HCT116 (cell line): ENCODE data around the gene DOP1B. TPM values are rescaled to one million over a fixed set of nuclear protein-coding genes. Genes with fewer than 3 reads are reported as not detected.
"Not testable (repeated sequence)": the region's sequence is repeated elsewhere in the genome, so short reads cannot be mapped to it uniquely, and the experiment has no call there.

Source experiments
- ATAC-seq: fragments of 200-7000 bp; cut with Tn5 transposase; 2 replicates; pipeline ENCODE4 v1.9.1; 2020; ENCODE audit warnings: mild to moderate bottlenecking, moderate library complexity
- BruUV-seq: library from RNA; stranded (reverse); fragments of 400-500 nt; replicated peaks from 2 replicates; lab custom pipeline; 2021; lab: Mats Ljungman, UMichigan
- CTCF ChIA-PET: fragments of 300-600 bp; sonication (Branson Sonifier 250); formaldehyde crosslinking; loops from one replicate; lab custom pipeline; 2021; ENCODE audit warnings: antibody characterized with exemption; lab: Charles Lee
- POLR2A ChIA-PET: fragments of 300-600, 350-600 bp; sonication (Branson Sonifier 250); formaldehyde crosslinking; loops from one replicate; lab custom pipeline; 2021; ENCODE audit warnings: antibody characterized with exemption; lab: Charles Lee
- RAD21 ChIA-PET, 2 experiments: fragments of 300-600 bp; sonication (Branson Sonifier 250); formaldehyde crosslinking; loops; one replicate each; lab custom pipeline; 2023; ENCODE audit warnings: low total read pairs in 2 of 2; ENCODE audit not compliant: uncharacterized antibody in 2 of 2, unreplicated experiment in 2 of 2, low non-redundant PET in 1 of 2; lab: Charles Lee
- DNase-seq: peaks from one replicate; pipeline ENCODE4 v3.0.0-alpha.2; 2010; ENCODE audit warnings: low read depth, low spot score
- H2AFZ ChIP-seq: fragments of 200-600 bp; shearing (Covaris generic), sonication (generic); 2 replicates; pipeline ENCODE4 v1.6.1; 2017; ENCODE audit warnings: low read depth, mixed run types, mixed read lengths, antibody characterized with exemption, low read length; ENCODE audit not compliant: poor library complexity, severe bottlenecking
- H3K27ac ChIP-seq: 2 replicates; pipeline ENCODE4 v1.5.1; 2012; ENCODE audit warnings: low read depth, low read length
- H3K27me3 ChIP-seq: fragments of 200-600 bp; sonication (generic); 2 replicates; pipeline ENCODE4 v1.6.1; 2016; ENCODE audit warnings: mixed run types, low read length, mixed read lengths; ENCODE audit not compliant: insufficient read depth
- H3K36me3 ChIP-seq, 2 experiments: fragments of 200-500 bp in 1 of 2; fragments of 200-600 bp in 1 of 2; sonication (Bioruptor generic) in 1 of 2; sonication (generic) in 1 of 2; 2 replicates each; pipeline versions ENCODE4 v1.5.1 to v1.6.1; 2014 to 2016; ENCODE audit warnings: low read length in 2 of 2, inconsistent platforms in 1 of 2, mixed read lengths in 1 of 2, mixed run types in 1 of 2; ENCODE audit not compliant: insufficient read depth in 2 of 2, control insufficient read depth in 1 of 2
- H3K4me1 ChIP-seq, 2 experiments: fragments of 200-600 bp in 1 of 2; sonication (generic) in 1 of 2; 2 replicates each; pipeline versions ENCODE4 v1.5.1 to v1.6.1; 2012 to 2017; ENCODE audit warnings: low read length in 2 of 2, inconsistent platforms in 1 of 2, mild to moderate bottlenecking in 1 of 2, mixed read lengths in 1 of 2, mixed run types in 1 of 2, moderate library complexity in 1 of 2; ENCODE audit not compliant: insufficient read depth in 2 of 2, control insufficient read depth in 1 of 2
- H3K4me2 ChIP-seq: fragments of 200-600 bp; sonication (generic); 2 replicates; pipeline ENCODE4 v1.6.1; 2017; ENCODE audit warnings: mixed run types, low read length, mixed read lengths
- H3K4me3 ChIP-seq, 2 experiments: fragments of 200-600 bp in 1 of 2; sonication (generic) in 1 of 2; replicated peaks in 1 of 2; 2 replicates each; pipeline ENCODE4 v1.5.1; 2011 to 2016; ENCODE audit warnings: low read length in 2 of 2, control low read depth in 1 of 2, low read depth in 1 of 2, mild to moderate bottlenecking in 1 of 2, mixed read lengths in 1 of 2, mixed run types in 1 of 2
- H3K79me2 ChIP-seq: fragments of 200-600 bp; sonication (generic); 2 replicates; pipeline ENCODE4 v1.6.1; 2017; ENCODE audit warnings: mild to moderate bottlenecking, mixed run types, low read length, moderate library complexity, mixed read lengths; ENCODE audit not compliant: insufficient read depth
- H3K9ac ChIP-seq: fragments of 200-600 bp; sonication (generic); 2 replicates; pipeline ENCODE4 v1.6.1; 2016; ENCODE audit warnings: low read length, mixed read lengths
- H3K9me2 ChIP-seq: fragments of 200-600 bp; sonication (generic), shearing (Covaris generic); 2 replicates; pipeline ENCODE4 v1.6.1; 2017; ENCODE audit warnings: mixed run types, mild to moderate bottlenecking, moderate library complexity; ENCODE audit not compliant: insufficient read depth
- H3K9me3 ChIP-seq, 2 experiments: fragments of 200-500 bp in 1 of 2; fragments of 200-600 bp in 1 of 2; sonication (Bioruptor generic) in 1 of 2; sonication (generic) in 1 of 2; 2 replicates each; pipeline ENCODE4 v1.6.1; 2014 to 2017; ENCODE audit warnings: low read length in 2 of 2, mixed read lengths in 2 of 2, inconsistent platforms in 1 of 2, low read depth in 1 of 2, mild to moderate bottlenecking in 1 of 2, mixed run types in 1 of 2, moderate library complexity in 1 of 2; ENCODE audit not compliant: control insufficient read depth in 1 of 2, insufficient read depth in 1 of 2
- H4K20me1 ChIP-seq: fragments of 200-600 bp; sonication (generic), shearing (Covaris generic); 2 replicates; pipeline ENCODE4 v1.6.1; 2017; ENCODE audit warnings: mixed run types, mild to moderate bottlenecking, moderate library complexity; ENCODE audit not compliant: insufficient read depth
- ATF3 ChIP-seq: IDR thresholded peaks from 2 replicates; pipeline ENCODE4 v1.6.1; 2012
- CTCF ChIP-seq, 3 experiments: fragments of 200-600 bp in 1 of 3; sonication (generic) in 1 of 3; IDR thresholded peaks in 2 of 3; conservative IDR thresholded peaks in 1 of 3; 2 replicates each; pipeline ENCODE4 v1.5.1; 2012 to 2017; ENCODE audit warnings: low read depth in 2 of 3, low read length in 2 of 3, antibody characterized with exemption in 1 of 3, borderline replicate concordance in 1 of 3, control low read depth in 1 of 3, mild to moderate bottlenecking in 1 of 3, mixed read lengths in 1 of 3, mixed run types in 1 of 3, moderate library complexity in 1 of 3; ENCODE audit not compliant: insufficient read depth in 1 of 3
- EGR1 ChIP-seq: IDR thresholded peaks from 2 replicates; pipeline ENCODE4 v1.6.1; 2012; ENCODE audit warnings: low read depth
- EZH2 ChIP-seq: fragments of 200-600 bp; sonication (generic); IDR thresholded peaks from 2 replicates; pipeline ENCODE4 v1.6.1; 2017; ENCODE audit warnings: antibody characterized with exemption, mixed run types
- EZH2phosphoT487 ChIP-seq: fragments of 200-600 bp; IDR thresholded peaks from 2 replicates; pipeline ENCODE4 v1.6.1; 2018; ENCODE audit warnings: antibody characterized with exemption, borderline replicate concordance
- SP1 ChIP-seq: IDR thresholded peaks from 2 replicates; pipeline ENCODE4 v1.6.1; 2012; ENCODE audit warnings: low read depth
- ZFX ChIP-seq: fragments of 450-650 bp; IDR thresholded peaks from 2 replicates; pipeline ENCODE4 v1.6.1; 2017
- intact Hi-C: fragments of 100-400 bp; cut with micrococcal nuclease; formaldehyde crosslinking; loops from 2 replicates; pipeline ENCODE4 v1.10.0; 2022
- total RNA-seq: library from RNA; stranded (reverse); gene quantifications from one replicate; pipeline ENCODE4 v1.2.1, GENCODE V29; 2021; ENCODE audit not compliant: unreplicated experiment

DOP1B gene
- total RNA-seq, 1 experiment from 2014 or later: 15.4 TPM

GRCh38 chr21:36130839-36131238, 25.8 kb upstream of the DOP1B start:
- POLR2A ChIA-PET, ATAC-seq, H2AFZ ChIP-seq: not testable (repeated sequence)

GRCh38 chr21:36132696-36133095, 23.9 kb upstream of the DOP1B start:
- intact Hi-C loops: no loop called here
- Histone ChIP-seq H2AFZ (no peak overlapping the region), H3K9ac (no peak overlapping the region), H3K79me2 (no peaks in the 10 kb centered on the region), H3K27me3 (no peaks in the 10 kb centered on the region), H3K4me2 (no peak overlapping the region), H4K20me1 (no peaks in the 10 kb centered on the region), H3K9me2 (no peaks in the 10 kb centered on the region), H3K27ac (no peak overlapping the region), H3K36me3 (no peaks in the 10 kb centered on the region), H3K9me3 (no peaks in the 10 kb centered on the region), H3K4me3 (no peak overlapping the region), H3K4me1 (peaks cover 25 to 41% of the 10 kb centered on the region in 2 experiments)
- ChIA-PET CTCF (no interaction called here), POLR2A (no interaction called here), RAD21 (no interaction called here)
- no peak for DNase-seq
- no TSS peak for BruUV-seq
- no peak for ATAC-seq
- TF ChIP-seq CTCF (IDR thresholded peaks at IDR 0.05 in 2 of 3, conservative IDR thresholded peaks at IDR 0.05 in 1 of 3; ENCODE audit: borderline replicate concordance in 1 of 3, insufficient read depth in 1 of 3, low read depth in 2 of 3, low read length in 2 of 3): no peak
- no peak for TF ChIP-seq ZFX
- no peak for TF ChIP-seq EZH2phosphoT487
- TF ChIP-seq ATF3: no peak
- TF ChIP-seq EZH2: no peak
- TF ChIP-seq EGR1: no peak
- no peak for TF ChIP-seq SP1

More at GRCh38 chr21:36130839-36131238, 25.8 kb upstream of the DOP1B start:
- H3K79me2 ChIP-seq, intact Hi-C loops, H3K9me3 ChIP-seq, H3K9me2 ChIP-seq, H3K36me3 ChIP-seq, H3K27ac ChIP-seq, CTCF ChIA-PET, H3K27me3 ChIP-seq, H4K20me1 ChIP-seq, BruUV-seq, RAD21 ChIA-PET, DNase-seq: not testable (repeated sequence)
- peak overlapping the region; percentile 87 for H3K4me2 ChIP-seq
- peak overlapping the region; percentile 50 for H3K9ac ChIP-seq
- H3K4me3 ChIP-seq: peak overlapping the region; percentile 38 to 56
- H3K4me1 ChIP-seq: peaks cover 18 to 39% of the 10 kb centered on the region in 2 experiments
